GM18858 (cell line): ENCODE results near the gene SPSB1.
A peak's percentile ranks its signal among the peaks of the same experiment; 100 is the strongest.

Source experiments
- ATAC-seq: cut with Tn5 transposase; IDR thresholded peaks from one replicate; pipeline ENCODE4 v1.9.1; 2021; ENCODE audit not compliant: unreplicated experiment

Gene SPSB1

DNA sequence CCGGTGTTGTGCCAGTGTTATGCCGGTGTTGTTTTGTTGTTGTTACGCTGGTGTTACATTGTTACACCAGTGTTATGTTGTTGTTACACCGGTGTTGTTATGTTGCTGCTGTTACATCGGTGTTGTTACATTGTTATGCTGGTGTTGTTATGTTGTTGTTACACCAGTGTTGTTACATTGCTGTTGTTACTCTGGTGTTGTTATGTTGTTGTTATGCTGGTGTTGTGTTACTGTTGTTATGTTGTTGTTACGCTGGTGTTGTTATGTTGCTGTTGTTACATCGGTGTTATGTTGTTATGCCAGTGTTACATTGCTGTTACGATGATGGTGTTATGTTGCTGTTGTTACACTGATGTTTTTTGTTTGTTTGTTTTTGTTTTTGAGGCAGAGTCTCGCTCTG, 34.1 kb upstream of the SPSB1 start:
- no peak for ATAC-seq

DNA sequence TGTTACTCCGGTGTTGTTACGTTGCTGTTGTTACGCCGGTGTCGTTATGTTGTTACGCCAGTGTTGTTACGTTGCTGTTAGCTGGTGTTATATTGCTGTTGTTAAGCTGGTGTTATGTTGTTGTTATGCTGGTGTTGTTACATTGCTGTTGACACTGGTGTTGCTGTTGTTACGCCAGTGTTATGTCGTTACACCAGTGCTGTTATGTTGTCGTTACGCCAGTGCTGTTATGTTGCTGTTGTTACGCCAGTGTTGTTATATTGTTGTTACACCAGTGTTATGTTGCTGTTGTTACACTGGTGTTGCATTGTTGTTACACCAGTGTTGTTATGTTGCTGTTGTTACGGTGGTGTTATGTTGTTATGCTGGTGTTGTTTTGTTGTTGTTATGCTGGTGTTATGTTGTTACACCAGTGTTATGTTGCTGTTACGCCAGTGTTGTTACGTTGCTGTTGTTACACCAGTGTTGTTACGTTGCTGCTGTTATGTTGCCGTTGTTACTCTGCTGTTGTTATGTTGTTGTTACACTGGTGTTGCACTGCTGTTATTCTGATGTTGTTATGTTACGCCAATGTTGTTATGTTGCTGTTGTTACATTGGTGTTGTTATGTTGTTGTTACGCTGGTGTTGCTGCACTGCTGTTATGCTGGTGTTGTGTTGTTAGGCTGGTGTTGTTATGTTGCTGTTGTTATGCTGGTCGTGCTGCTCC, 32.5 kb upstream of the SPSB1 start:
- ATAC-seq = no peak

DNA sequence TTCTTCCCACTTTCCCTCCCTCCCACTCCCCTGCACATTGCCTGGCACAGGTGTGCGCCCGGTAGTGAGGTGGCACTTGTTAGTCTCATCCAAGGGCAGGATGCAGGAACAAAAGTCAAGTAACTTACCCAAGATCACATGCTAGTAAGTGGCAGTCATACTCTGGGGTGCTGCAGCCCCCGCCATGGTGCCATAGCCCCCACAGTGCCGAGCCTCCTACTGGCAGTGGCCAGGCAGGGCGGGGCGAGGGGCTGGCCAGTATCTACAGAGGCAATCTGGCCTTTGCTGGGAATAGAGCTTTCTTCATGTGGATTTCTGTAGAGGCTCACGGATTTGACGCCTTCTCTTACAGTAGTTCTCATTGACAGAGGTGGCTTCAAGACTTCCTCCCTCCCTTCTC, 31.2 kb upstream of the SPSB1 start:
- no peak for ATAC-seq

DNA sequence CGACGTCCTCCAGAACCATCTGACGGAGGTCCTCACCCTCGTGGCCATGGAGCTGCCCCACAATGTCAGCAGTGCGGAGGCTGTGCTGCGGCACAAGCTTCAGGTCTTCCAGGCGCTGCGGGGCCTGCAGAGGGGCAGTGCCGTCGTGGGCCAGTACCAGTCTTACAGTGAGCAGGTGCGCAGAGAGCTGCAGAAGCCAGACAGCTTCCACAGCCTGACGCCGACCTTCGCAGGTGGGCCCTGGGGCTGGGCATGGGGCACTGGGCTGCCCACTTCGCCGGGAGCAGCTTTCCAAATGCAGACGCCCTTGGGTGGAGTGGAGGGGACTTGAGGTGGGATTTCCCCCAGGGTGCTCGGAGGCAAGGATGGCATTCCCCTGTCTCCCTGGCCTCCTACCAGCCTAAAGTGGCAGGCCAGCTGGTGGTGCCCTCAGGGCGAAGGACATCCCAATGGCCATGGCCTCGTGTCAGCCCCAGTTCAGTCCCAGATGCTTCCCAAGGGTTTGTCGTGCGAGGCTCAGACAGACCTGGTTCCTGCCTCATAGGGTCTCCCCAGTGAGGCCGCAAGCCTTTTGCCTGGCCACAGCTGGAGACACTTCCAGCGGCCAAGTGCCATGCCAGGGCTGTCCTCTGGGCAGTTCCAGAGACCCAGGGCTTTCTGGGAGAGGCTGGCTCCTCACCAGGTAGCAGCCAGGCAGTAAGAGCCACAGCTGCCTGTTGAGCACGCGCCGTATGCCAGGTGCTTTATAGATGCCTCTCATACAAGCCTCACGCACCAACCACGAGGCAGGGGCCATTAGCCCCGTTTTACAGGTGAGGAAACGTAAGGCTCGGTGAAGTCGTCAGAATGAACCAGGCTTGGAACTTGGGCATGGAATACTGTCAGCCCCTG, 30.4 kb upstream of the SPSB1 start:
- ATAC-seq = no peak

DNA sequence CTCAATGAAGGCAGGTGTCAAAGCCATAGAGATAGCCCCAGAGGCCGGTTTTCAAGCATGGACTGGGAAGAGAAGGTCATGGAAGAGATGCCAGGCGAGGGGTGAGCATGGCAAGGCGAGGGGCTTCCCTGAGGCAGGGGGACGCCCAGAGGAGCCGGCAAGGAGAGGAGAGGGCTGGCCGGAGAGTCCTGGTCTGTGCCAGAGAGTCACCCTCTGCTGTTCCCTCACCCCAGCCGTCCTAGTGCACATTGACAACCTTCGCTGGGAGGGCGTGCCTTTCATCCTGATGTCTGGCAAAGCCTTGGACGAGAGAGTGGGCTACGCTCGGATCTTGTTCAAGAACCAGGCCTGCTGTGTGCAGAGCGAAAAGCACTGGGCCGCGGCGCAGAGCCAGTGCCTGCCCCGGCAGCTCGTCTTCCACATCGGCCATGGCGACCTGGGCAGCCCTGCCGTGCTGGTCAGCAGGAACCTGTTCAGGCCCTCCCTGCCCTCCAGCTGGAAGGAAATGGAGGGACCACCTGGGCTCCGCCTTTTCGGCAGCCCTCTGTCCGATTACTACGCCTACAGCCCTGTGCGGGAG, 29.3 kb upstream of the SPSB1 start:
- ATAC-seq = no peak

DNA sequence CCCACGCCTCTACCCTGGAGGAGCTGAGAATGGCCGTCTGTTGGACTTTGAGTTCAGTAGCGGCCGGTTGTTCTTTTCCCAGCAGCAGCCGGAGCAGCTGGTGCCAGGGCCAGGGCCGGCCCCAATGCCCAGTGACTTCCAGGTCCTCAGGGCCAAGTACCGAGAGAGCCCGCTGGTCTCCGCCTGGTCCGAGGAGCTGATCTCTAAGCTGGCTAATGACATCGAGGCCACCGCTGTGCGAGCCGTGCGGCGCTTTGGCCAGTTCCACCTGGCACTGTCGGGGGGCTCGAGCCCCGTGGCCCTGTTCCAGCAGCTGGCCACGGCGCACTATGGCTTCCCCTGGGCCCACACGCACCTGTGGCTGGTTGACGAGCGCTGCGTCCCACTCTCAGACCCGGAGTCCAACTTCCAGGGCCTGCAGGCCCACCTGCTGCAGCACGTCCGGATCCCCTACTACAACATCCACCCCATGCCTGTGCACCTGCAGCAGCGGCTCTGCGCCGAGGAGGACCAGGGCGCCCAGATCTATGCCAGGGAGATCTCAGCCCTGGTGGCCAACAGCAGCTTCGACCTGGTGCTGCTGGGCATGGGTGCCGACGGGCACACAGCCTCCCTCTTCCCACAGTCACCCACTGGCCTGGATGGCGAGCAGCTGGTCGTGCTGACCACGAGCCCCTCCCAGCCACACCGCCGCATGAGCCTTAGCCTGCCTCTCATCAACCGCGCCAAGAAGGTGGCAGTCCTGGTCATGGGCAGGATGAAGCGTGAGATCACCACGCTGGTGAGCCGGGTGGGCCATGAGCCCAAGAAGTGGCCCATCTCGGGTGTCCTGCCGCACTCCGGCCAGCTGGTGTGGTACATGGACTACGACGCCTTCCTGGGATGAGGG, 28.5 kb upstream of the SPSB1 start:
- no peak for ATAC-seq

DNA sequence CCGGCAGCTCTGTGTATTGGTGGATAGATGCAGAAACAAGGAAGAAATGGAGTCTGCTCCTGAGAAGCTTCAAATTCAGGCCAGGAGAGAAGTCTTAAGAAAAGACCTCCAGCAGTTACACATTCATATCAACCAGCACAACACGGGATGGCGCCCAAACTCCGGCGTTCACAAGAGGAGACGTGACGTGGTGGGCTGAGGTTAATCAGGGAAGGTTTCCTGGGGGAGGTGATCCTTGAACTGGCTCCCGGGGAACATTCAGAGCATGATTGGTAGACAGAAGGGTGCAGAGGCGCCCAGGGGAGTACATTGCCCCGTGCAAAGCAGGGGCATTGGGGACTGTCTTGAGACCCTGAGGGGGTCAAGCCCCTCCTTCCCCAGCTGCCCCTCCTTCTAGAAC, 27.7 kb upstream of the SPSB1 start:
- ATAC-seq = no peak

DNA sequence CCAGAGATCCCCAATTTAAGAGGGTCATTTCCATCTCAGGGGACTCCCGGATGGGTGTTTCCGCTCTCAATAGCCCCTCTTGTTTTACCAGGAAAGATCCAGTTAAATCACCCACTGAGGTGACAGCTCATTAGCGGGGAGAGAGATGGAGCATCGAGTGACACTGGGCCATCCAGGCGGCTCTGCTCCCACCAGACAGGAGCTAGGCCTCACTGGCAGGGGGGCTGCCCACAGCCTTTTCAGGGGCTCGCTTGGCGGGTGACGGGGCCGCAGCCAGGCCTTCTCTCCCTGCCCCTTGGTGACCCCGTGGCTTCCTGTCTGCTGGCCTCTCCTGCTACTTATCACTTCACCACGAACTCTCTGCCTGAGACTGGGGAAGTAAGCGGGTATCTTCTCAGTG, 26.7 kb upstream of the SPSB1 start:
- no peak for ATAC-seq

DNA sequence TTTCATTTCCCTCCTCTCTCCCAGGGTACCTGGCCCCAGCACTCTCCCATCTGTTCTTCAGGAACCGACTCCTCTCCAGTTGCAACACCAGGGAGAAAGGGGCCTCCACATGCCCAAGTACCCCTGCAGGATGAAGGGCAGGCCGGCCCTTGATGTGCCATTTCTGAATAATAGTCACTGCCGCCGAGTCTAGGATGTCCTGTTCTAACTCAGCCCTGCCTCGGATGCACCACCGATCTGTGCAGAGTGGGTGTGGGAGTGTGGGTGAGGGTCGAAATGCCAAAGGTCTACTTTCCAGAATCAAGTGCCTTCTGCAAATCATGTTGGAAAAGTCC, 25.4 kb upstream of the SPSB1 start:
- ATAC-seq = no peak

DNA sequence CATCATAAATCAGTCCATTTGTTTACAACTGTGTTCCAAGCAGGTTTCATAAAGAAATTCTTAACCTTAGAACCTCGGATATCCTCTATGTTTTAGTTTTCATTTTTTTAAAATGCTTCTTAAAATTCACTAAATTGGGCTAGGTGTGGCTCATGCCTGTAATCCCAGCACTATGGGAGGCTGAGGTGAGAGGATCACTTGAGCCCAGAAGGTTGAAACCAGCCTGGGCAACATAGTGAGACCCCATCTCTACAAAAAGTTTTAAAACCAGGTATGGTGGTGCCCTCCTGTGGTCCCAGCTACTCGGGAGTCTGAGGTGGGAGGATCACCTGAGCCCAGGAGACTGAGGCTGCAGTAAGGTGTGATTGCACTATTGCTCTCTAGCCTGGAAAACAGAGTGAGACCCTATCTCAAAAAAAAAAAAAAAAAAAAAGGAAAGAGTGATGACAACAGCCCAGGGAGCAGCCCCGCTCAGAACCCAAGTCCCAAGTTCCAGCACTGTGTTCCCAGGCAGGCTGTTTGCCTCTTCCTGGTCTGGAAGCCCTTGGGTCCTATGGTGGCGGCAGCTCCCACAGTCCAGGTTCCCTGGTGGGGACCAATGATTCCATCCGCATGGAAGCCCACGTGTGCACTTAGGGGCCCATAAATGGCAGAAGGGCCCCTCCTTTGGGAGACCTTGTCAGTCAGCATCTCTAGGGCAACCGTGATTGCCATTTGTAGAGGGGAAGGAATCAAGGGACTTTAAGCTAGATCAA, 24.7 kb upstream of the SPSB1 start:
- no peak for ATAC-seq

DNA sequence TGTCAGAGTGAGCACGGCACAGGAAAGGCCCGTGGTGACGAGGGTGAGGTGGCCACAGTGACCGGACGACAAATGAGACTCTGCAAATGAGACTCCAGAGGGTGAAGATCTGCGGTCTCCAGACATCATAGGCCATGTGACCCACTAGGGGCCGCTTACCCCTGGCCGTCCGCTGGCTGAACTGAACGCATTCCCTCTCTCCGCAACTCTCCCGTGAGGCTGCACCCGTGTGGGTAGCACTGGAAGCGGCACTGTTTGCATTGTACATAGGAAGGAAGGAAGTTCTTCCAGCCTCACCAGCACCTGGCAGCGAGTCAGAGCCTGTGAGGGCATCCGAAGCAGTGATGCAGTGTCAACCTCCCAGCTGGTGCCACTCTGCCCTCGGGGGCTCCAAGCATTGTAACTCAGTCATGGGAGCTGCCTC, 23.6 kb upstream of the SPSB1 start:
- ATAC-seq = no peak

DNA sequence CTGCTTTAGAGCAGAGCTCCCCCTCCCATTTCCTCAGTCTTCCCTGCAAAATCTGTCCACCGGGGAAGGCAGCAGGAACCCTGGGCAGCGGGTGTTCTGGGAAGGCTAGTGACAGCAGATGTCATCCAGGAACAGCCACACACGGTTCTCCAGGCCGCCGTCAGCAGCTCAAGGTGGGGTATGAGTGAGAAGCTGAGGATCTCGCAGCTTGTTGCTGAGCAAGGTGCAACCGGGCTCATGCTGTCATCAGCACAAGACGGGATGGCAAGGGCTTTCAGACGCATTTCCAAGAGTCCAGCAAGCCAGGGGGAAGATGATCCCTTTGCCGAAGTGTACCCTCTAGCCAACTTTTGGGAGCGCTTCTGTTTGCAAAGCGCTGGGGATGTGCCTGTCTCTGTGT, 23.0 kb upstream of the SPSB1 start:
- ATAC-seq = no peak

DNA sequence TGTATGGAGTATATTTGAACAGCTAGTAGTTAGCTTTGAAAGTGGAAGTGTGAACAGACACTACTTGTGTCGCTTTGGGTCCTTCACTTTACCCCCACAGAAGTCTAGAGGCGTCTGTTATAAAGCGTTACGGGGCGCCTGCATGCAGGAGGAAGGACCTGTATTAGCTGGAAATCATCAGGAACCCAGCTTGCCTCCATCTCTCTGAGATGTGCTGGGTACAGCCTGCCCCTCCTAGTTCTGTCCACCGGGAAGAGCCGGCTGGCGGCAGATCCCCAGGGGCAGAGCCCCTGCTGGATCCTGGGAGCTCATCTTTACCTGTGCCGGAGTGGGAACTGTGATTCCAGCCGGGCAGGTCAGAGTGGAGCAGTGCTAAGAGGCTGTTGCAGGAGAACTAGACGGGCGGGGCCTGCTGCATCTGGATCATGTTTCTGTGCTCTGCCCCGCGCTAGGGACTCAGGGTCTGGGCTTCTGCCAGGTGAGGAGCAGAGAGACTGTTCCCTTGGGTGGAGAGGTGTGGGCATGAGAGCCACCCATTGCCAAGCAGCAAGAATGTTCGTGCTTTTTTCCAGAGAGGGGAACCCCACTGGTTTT, 22.3 kb upstream of the SPSB1 start:
- no peak for ATAC-seq

DNA sequence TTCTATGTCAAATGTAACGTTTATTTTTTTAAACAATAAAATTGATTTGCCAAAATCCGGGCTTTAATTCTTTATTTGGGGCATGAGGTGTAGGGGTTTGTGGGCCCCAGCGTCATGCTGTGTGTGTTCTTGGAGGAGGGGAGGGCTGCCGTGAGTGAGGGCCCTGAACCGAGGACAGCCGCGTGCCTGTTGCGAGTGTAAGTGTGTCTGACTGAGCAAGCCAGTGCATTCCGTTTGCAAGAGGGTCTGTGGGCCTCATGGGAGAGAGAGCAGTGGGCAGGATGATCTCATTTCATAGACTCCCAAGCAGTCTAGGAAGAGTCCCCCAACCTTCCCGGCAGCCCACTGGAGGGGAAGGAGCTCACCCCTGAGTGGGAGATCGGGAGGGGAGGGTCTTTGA, 21.4 kb upstream of the SPSB1 start:
- no peak for ATAC-seq

DNA sequence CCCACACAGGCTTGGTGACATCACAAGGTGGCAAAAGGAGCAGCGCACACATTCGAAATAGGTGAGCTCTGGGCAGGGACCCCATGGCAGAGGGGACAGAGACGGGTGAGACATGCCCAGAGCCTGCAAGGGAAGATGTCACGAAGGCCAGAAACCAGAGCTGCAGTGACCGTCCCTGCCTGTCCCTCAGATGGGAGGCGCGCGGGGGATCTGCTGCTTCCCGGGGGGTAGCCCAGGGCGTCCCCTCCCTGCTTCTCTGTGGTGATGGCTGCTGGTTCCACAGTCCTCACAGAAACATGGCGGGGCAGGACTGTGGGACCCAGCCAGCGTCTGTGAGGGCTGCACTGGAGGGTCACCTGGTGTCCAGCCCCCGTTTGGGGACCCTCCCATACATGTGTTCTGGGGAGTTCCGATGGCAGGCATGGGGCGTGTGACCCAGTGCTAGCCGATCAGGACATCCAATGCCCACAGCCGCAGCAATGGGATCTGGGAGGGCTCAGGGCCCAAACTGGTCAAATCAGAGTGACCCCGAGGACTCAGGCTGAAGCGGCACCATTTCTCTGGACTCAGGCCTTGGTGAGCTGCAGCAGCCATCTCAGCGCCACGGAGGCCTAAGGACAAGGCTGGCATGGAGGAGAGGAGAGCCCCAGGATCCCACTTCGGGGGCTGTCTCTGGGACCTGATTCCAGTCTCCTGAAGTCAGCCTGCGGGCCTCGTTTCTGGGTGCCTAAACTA, 20.7 kb upstream of the SPSB1 start:
- ATAC-seq = no peak

DNA sequence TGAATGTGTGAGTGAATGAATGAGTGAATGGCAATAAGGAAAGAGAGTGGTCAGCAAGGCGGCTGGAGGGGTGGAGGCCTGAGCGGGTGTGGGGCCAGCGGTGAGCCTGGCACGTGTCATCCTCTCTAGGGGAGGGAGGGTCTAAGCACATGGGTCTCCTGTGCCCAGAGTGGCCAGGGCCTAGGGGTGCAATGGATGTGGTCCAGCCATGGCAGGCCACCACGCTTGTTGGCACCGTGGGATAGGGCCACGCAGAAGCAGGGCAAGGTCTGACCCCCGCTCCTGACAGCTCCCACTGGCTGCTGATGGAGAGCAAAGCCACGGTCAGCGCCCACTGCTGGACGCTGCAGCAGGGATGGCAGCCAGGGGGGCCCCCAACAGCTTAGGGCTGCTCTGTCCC, 19.5 kb upstream of the SPSB1 start:
- ATAC-seq = no peak

DNA sequence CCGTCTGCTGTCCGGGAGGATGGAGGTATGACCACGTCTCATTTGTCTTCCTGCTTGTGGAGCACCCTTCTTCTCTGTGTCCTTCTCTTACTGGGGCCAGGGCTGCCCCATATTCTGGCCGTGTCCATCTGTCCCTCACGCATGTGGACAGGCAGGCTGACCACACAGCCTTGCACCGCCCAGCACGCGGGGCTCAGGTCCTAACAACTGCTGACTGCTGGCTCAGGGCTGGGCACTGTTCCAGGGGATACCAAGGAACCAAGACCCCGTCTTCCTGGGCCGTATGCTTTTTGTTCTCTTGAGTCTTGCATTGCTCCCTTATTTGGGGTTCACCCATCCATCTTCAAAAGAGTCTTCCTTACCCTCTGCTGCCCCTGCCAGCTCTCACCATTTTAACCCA, 17.5 kb upstream of the SPSB1 start:
- no peak for ATAC-seq

DNA sequence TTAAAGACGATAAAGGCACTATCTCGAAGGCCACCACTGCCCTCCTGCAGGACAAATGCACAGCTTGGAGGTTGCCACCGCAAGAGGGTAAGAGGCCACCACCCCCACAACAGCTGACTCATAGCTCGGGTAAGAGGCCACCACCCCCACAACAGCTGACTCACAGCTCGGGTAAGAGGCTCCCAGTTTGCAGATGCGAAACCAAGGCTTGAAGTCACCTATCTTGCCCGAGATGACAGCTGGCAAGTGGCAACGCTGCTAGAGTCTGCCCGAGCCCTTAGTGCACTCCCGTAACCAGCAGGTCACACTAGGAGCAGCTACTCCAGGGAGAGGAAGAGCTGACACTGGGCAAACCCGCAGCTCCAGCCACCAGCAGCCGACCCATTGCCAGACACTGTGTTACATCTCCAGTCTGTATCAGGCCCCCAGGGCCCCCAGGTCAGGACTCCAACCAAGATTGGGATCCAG, 17.1 kb upstream of the SPSB1 start:
- ATAC-seq = peak; percentile 58

DNA sequence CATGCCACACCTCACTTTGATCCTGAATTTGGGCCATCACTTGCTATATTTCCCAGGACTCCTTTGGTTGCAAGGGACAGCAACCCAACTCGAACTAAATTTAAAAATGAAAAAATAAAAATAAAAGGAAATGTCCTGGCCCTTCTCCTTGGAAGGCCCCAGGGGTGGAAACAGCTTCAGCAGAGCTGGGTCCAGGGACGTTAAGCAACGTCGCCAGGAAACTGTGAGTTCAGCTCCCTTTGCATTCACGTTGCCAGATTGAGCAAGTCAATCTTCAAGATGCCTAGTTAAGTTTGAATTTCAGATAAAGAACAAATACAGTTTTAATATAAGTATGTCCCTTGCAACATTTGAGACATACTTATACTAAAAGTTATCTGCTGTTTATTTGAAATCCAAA, 14.6 kb upstream of the SPSB1 start:
- no peak for ATAC-seq
